HepG2 (cell line): Measurements from ENCODE around the gene TSLP.

Source experiments
- FOXM1 ChIP-seq: sonication (generic); formaldehyde crosslinking; IDR thresholded peaks from 2 replicates; pipeline ENCODE4 v1.5.0; 2020; ENCODE audit warnings: missing genetic modification reagents
- MYC ChIP-seq: sonication (generic); formaldehyde crosslinking; IDR thresholded peaks from 2 replicates; pipeline ENCODE4 v1.9.0; 2021; ENCODE audit warnings: missing genetic modification reagents, borderline replicate concordance
- NCOA1 ChIP-seq: sonication (generic); formaldehyde crosslinking; IDR thresholded peaks from 2 replicates; pipeline ENCODE4 v1.9.0; 2021; ENCODE audit warnings: missing genetic modification reagents
- NR2F6 ChIP-seq, 2 experiments: IDR thresholded peaks; 2 replicates each; pipeline ENCODE4 v1.6.1; 2016; ENCODE audit warnings: antibody characterized with exemption in 1 of 2, mild to moderate bottlenecking in 1 of 2
- PHB2 ChIP-seq: fragments of 450-650 bp; IDR thresholded peaks from 2 replicates; pipeline ENCODE4 v1.6.1; 2018; ENCODE audit not compliant: partially characterized antibody
- TCF12 ChIP-seq, 2 experiments: fragments of 450-650 bp in 1 of 2; sonication (generic) in 1 of 2; formaldehyde crosslinking in 1 of 2; IDR thresholded peaks; 2 replicates each; pipeline versions ENCODE4 v1.6.1 to v1.8.0; 2017 to 2022; ENCODE audit warnings: antibody characterized with exemption in 1 of 2, mild to moderate bottlenecking in 1 of 2, missing genetic modification reagents in 1 of 2, moderate library complexity in 1 of 2
- TOE1 ChIP-seq: sonication (generic); formaldehyde crosslinking; IDR thresholded peaks from 2 replicates; pipeline ENCODE4 v1.4.0; 2020; ENCODE audit warnings: mild to moderate bottlenecking, missing genetic modification reagents
- TOPORS ChIP-seq: sonication (generic); formaldehyde crosslinking; IDR thresholded peaks from 2 replicates; pipeline ENCODE4 v1.8.0; 2023; ENCODE audit warnings: mild to moderate bottlenecking, missing genetic modification reagents
- ZNF17 ChIP-seq: sonication (generic); formaldehyde crosslinking; IDR thresholded peaks from 2 replicates; pipeline ENCODE4 v1.5.0; 2020; ENCODE audit warnings: mild to moderate bottlenecking, missing genetic modification reagents
- TF ChIP-seq, protein P1 (sequence below): sonication (generic); formaldehyde crosslinking; IDR thresholded peaks from 2 replicates; pipeline ENCODE4 v1.5.0; 2020; ENCODE audit warnings: mild to moderate bottlenecking, missing genetic modification reagents, moderate library complexity
- TF ChIP-seq, protein P2 (sequence below): sonication (generic); formaldehyde crosslinking; IDR thresholded peaks from 2 replicates; pipeline ENCODE4 v1.4.0; 2020; ENCODE audit warnings: missing genetic modification reagents
- TF ChIP-seq, protein P3 (sequence below): sonication (generic); formaldehyde crosslinking; IDR thresholded peaks from 2 replicates; pipeline ENCODE4 v1.4.0; 2020; ENCODE audit warnings: mild to moderate bottlenecking, missing genetic modification reagents, borderline replicate concordance

DNA sequence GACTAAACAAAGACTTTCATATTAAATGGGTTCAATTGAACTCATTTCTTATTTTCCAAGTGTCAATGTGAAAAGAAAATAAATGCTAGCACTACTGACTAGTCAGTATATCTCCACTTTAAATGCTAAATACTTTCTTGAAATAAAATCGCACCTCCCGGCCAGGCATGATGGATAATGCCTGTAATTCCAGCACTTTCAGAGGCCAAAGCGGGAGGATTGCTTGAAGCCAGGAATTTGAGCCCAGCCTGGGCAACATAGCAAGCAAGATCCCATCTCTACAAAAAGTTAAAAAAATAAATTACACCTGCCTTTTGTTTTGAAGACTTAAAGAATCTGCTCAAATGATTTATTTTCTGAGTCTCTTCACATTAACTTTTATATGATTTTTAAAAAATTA, 55.4 kb downstream of the TSLP start:
- TF ChIP-seq, protein P1, sequence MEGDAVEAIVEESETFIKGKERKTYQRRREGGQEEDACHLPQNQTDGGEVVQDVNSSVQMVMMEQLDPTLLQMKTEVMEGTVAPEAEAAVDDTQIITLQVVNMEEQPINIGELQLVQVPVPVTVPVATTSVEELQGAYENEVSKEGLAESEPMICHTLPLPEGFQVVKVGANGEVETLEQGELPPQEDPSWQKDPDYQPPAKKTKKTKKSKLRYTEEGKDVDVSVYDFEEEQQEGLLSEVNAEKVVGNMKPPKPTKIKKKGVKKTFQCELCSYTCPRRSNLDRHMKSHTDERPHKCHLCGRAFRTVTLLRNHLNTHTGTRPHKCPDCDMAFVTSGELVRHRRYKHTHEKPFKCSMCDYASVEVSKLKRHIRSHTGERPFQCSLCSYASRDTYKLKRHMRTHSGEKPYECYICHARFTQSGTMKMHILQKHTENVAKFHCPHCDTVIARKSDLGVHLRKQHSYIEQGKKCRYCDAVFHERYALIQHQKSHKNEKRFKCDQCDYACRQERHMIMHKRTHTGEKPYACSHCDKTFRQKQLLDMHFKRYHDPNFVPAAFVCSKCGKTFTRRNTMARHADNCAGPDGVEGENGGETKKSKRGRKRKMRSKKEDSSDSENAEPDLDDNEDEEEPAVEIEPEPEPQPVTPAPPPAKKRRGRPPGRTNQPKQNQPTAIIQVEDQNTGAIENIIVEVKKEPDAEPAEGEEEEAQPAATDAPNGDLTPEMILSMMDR (CRISPR knock-in tag) = no peak
- TF ChIP-seq NCOA1 (CRISPR knock-in tag) (no peak), MYC (CRISPR knock-in tag) (no peak), NR2F6 (IDR thresholded peaks at IDR 0.05) (no peak), NR2F6 (CRISPR knock-in tag; IDR thresholded peaks at IDR 0.05) (no peak), TOE1 (no peak), TOPORS (CRISPR knock-in tag) (no peak), PHB2 (no peak), ZNF17 (CRISPR knock-in tag) (no peak), FOXM1 (CRISPR knock-in tag) (no peak), TCF12 (IDR thresholded peaks at IDR 0.05) (no peak), TCF12 (CRISPR knock-in tag; IDR thresholded peaks at IDR 0.05) (no peak)
- TF ChIP-seq, protein P2, sequence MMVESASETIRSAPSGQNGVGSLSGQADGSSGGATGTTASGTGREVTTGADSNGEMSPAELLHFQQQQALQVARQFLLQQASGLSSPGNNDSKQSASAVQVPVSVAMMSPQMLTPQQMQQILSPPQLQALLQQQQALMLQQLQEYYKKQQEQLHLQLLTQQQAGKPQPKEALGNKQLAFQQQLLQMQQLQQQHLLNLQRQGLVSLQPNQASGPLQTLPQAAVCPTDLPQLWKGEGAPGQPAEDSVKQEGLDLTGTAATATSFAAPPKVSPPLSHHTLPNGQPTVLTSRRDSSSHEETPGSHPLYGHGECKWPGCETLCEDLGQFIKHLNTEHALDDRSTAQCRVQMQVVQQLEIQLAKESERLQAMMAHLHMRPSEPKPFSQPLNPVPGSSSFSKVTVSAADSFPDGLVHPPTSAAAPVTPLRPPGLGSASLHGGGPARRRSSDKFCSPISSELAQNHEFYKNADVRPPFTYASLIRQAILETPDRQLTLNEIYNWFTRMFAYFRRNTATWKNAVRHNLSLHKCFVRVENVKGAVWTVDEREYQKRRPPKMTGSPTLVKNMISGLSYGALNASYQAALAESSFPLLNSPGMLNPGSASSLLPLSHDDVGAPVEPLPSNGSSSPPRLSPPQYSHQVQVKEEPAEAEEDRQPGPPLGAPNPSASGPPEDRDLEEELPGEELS (CRISPR knock-in tag) = no peak
- TF ChIP-seq, protein P3, sequence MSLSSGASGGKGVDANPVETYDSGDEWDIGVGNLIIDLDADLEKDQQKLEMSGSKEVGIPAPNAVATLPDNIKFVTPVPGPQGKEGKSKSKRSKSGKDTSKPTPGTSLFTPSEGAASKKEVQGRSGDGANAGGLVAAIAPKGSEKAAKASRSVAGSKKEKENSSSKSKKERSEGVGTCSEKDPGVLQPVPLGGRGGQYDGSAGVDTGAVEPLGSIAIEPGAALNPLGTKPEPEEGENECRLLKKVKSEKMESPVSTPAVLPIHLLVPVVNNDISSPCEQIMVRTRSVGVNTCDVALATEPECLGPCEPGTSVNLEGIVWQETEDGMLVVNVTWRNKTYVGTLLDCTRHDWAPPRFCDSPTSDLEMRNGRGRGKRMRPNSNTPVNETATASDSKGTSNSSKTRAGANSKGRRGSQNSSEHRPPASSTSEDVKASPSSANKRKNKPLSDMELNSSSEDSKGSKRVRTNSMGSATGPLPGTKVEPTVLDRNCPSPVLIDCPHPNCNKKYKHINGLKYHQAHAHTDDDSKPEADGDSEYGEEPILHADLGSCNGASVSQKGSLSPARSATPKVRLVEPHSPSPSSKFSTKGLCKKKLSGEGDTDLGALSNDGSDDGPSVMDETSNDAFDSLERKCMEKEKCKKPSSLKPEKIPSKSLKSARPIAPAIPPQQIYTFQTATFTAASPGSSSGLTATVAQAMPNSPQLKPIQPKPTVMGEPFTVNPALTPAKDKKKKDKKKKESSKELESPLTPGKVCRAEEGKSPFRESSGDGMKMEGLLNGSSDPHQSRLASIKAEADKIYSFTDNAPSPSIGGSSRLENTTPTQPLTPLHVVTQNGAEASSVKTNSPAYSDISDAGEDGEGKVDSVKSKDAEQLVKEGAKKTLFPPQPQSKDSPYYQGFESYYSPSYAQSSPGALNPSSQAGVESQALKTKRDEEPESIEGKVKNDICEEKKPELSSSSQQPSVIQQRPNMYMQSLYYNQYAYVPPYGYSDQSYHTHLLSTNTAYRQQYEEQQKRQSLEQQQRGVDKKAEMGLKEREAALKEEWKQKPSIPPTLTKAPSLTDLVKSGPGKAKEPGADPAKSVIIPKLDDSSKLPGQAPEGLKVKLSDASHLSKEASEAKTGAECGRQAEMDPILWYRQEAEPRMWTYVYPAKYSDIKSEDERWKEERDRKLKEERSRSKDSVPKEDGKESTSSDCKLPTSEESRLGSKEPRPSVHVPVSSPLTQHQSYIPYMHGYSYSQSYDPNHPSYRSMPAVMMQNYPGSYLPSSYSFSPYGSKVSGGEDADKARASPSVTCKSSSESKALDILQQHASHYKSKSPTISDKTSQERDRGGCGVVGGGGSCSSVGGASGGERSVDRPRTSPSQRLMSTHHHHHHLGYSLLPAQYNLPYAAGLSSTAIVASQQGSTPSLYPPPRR (CRISPR knock-in tag) = no peak
